ENCODE data around the gene MRPL43.

GRCh38 chr10:100980311-100980710 is 7.0 kb downstream of the MRPL43 start:
- TF ChIP-seq CTCF (IDR thresholded peaks at IDR 0.05) (no peak), EP300 (IDR thresholded peaks at IDR 0.05) (no peak), POLR2A (IDR thresholded peaks at IDR 0.05) (no peak)

All from ovary (tissue), 3 donors.